ENCODE data around the gene PPM1E.
"Not testable (repeated sequence)": the region's sequence is repeated elsewhere in the genome, so short reads cannot be mapped to it uniquely, and the experiment has no call there.

The PPM1E gene

DNA sequence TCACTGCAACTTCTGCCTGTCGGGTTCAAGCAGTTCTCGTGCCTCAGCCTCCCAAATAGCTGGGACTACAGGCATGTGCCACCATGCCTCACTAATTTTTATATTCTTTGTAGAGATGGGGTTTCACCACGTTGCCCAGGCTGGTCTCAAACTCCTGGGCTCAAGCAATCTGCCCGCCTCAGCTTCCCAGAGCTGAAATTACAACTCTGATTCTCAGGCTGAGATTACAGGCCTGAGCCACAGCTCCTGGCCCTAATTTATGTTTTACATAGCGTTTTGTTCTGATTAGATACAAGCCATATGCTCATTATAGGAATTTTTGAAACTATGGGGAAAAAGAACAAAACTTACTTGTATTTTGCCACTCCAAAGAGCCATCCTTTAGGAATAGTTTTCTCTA lies 22.8 kb downstream of the PPM1E start:
- not testable (repeated sequence) for DNase-seq (ENCODE audit: low read depth in 1 of 2, low spot score in 1 of 2)

DNA sequence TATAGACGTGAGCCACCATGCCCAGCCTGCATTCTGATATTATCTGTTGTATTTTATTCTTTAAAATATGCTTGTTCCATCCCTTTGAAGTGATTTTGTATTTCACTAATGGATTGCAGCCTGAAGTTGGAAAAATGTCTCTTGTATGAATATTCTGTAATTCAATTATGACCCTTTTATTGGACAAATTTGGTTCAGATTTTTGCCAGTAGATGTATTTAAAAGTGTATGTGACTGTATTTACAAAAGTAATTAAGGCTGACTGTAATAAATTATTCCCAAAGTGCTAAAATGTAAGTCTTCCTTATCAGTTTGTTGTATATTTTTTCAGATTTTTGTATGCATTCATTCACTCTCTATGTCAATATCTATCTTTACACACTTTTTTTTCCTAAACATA lies 23.8 kb downstream of the PPM1E start:
- DNase-seq (ENCODE audit: low read depth in 1 of 2, low spot score in 1 of 2), result no peak

DNA sequence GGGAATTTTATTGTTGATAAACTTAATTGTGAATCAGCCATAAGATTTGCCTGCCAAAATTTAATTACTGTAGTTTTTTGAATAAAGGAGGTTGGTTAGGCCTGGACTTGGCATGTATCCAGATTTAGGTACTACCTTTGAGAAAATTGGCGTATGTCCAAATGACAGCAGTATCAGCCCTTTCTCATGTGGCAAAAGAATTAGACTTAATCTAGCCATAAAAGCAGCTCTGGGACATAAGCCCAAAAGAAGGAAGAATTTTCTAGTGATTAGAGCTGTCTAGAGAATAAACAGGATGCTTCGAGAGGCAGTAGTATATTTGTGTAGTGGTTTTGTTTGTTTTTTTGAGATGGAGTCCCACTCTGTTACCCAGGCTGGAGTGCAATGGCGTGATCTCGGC lies 27.7 kb downstream of the PPM1E start:
- no peak for DNase-seq (ENCODE audit: low read depth in 1 of 2, low spot score in 1 of 2)

DNA sequence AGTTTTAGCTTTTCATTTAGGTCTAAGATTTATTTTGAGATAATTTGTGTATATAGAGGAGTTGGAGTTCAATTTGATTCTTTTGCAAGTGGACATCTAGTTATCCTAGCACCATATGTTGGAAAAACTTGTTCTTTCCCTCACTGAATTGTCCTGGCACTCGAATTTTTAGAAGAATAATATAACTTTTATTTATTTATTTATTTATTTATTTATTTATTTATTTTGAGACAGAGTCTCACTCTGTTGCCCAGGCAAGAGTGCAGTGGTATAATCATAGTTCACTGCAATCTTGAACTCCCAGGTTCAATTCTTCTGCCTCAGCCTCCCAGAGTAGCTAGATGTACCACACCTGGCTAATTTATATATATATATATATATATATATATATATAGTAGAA lies 29.4 kb downstream of the PPM1E start:
- no peak for DNase-seq (ENCODE audit: low read depth in 1 of 2, low spot score in 1 of 2)

DNA sequence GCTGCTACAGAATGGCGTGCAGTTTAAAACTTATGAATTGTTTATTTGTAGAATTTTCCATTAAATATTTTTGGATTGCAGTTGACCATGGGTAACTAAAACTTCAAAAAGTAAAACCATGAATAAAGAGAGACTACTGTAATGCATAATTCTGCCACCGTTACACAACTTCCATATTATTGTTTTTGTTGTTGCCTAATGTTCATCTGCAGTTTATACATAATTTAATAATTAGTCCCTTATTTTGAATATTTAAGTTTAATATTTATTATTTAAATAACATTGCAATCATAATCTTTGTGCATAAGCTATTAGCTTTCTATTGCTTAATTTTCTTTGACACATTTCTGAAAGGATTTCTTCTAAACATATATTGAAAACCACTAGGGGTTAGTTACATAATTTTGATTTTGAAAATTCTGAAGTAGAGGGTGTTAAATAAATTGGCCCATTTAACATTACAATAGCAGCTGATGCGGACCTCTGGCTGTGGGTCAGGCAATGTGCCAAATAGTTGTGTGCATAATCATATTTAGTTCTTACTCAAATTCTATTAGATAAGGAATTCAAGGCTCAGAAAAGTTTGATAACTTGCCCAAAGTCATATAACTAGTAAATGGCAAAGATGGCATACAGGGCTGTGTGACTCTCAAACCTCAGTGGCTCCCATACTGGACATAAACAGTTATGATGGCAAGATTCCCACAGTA lies 31.1 kb downstream of the PPM1E start:
- DNase-seq (ENCODE audit: low read depth in 1 of 2, low spot score in 1 of 2), result no peak

- DNase-seq (ENCODE audit: low read depth in 1 of 2, low spot score in 1 of 2), result no peak
Measured at GRCh38 chr17:58788199-58788598, 32.5 kb downstream of the PPM1E start.

DNA sequence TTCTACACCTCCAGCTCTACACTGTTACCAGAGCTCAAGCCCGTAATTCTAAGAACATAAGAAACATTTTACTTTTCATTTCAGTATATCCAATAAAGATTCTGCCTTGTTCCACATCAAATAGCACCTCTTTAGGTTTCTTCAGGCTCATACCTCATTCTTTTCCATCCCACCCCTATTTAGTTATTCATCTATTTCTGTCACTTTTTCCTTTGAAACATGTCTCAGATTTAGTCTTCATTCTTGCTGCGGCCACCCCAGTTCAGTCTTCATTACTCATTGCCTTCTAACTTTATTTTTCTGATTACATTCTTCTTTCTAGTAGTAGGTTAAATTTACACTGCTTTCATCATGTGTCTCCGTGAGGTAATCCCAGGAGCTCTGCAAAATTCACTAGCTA lies 33.5 kb downstream of the PPM1E start:
- no peak for DNase-seq (ENCODE audit: low read depth in 1 of 2, low spot score in 1 of 2)

DNA sequence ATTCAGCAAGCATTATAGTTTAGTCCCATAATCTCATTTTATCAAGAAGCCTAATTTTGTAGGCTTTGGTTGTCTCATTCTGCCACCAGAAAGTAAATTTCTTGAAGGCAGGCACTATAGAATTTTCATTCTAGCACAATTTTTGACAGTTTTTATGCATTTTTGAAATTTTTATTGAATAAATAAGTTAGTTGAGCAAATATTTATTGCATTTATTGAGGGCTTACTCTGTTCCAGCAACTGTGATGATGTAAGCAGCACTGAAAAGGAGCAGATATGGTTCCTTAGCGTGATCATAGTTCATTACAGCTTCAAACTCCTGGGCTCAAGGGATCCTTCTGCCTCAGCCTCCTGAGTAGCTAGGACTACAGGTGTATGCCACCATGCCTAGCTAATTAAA lies 34.2 kb downstream of the PPM1E start:
- DNase-seq (ENCODE audit: low read depth in 1 of 2, low spot score in 1 of 2), result no peak

DNA sequence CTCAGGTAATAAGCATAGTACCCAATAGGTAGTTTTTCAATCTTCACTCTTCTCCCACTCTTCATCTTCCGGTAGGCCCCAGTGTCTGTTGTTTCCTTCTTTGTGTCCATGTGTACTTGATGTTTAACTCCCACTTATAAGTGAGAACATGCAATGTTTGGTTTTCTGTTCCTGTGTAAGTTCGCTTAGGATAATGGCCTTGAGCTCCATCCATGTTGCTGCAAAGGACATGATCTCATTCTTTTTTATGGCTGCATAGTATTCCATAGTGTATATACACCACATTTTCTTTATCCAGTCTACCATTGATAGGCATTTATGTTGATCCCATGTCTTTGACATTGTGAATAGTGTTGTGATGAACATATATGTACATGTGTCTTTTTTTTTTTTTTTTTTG lies 38.9 kb downstream of the PPM1E start:
- DNase-seq (ENCODE audit: low read depth in 1 of 2, low spot score in 1 of 2), result not testable (repeated sequence)

GRCh38 chr17:58802188-58802587 lies 46.5 kb downstream of the PPM1E start:
- no peak for DNase-seq (ENCODE audit: low read depth in 1 of 2, low spot score in 1 of 2)

GRCh38 chr17:58806046-58806445 lies 50.4 kb downstream of the PPM1E start:
- no peak for DNase-seq (ENCODE audit: low read depth in 1 of 2, low spot score in 1 of 2)

GRCh38 chr17:58808609-58809563 lies 53.2 kb downstream of the PPM1E start:
- DNase-seq (ENCODE audit: low read depth in 1 of 2, low spot score in 1 of 2), result no peak

DNA sequence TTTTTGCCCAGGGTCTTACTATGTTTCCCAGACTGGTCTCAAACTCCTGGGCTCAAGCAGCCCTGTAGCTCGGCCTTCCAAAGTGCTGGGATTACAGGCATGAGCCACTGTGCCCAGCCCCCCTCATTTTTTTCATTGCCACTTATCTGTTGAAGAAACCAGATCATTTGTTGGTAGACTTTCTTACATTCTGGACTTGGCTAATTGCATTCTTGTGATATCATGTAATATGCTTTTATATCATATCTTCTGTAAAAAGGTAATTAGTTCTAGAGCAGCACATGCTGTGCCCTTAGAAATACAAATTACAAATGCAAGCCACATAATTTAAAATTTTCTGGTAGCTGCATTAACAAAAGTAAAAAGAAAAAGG lies 53.9 kb downstream of the PPM1E start:
- no peak for DNase-seq (ENCODE audit: low read depth in 1 of 2, low spot score in 1 of 2)

GRCh38 chr17:58811290-58811689 lies 55.6 kb downstream of the PPM1E start:
- no peak for DNase-seq (ENCODE audit: low read depth in 1 of 2, low spot score in 1 of 2)

- DNase-seq (ENCODE audit: low read depth in 1 of 2, low spot score in 1 of 2), result no peak
Measured at GRCh38 chr17:58813712-58814111, 58.1 kb downstream of the PPM1E start.

DNA sequence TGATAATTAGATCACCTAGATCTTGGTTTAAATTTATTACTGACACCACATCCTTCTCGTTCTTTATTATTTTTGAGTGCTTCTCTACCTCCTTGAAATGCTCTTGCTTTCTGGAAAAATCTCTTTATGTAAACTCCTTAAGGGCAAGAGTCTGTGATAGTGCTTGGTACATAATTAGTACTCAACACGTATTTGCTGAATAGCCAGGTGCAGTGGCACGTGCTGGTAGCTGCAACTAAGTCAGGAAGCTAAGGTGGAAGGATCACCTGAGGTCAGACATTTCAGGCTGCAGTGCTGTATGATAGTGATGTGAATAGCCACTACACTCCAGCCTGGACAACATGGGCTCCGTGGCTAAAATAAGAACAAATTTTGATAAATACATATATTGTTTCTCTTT lies 63.0 kb downstream of the PPM1E start:
- no peak for DNase-seq (ENCODE audit: low read depth in 1 of 2, low spot score in 1 of 2)

GRCh38 chr17:58822148-58823050 lies 66.7 kb downstream of the PPM1E start:
- DNase-seq (ENCODE audit: low read depth in 1 of 2, low spot score in 1 of 2), result no peak

GRCh38 chr17:58823051-58823525 lies 67.4 kb downstream of the PPM1E start:
- no peak for DNase-seq (ENCODE audit: low read depth in 1 of 2, low spot score in 1 of 2)

DNA sequence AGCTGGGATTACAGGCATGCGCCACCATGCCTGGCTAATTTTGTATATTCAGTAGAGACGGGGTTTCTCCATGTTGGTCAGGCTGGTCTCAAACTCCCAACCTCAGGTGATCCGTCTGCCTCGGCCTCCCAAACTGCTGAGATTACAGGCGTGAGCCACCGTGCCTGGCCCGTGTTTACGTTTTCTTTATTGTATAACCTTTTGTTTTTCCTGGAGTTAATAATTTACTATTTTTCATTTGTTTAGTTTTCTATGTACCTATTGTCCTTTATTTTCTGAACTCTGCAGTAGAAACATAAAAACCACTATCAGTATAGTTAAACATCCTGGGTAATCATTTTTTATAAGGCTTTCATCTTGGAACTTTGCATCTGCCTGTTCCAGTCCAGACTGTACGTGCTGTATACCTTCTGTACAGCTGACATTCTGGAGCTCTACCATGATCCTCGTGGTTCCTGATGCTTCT lies 73.6 kb downstream of the PPM1E start:
- no peak for DNase-seq (ENCODE audit: low read depth in 1 of 2, low spot score in 1 of 2)

GRCh38 chr17:58831780-58832179 lies 76.1 kb downstream of the PPM1E start:
- no peak for DNase-seq (ENCODE audit: low read depth in 1 of 2, low spot score in 1 of 2)

DNA sequence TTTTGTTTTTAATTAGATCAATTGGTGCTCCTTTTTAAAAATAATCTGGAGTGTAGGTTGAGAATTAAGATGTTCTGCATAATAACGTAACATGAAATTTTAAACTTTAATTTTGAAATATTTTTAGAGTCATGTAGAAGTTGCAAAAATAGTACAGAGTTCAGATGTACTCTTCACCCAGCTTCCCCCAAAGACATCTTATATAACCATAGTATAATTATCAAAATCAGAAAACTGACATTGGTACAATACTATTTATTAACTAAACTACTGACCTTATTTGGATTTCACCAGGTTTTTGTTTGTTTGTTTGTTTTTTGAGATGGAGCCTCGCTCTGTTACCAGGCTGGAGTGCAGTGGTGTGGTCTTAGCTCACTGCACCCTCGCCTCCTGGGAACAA lies 76.9 kb downstream of the PPM1E start:
- DNase-seq (ENCODE audit: low read depth in 1 of 2, low spot score in 1 of 2), result no peak

All from stimulated activated CD4-positive, alpha-beta T cell treated with anti-CD3 and anti-CD28 coated beads, Interleukin-15, amount 100 ng/mL, for 1 hour (primary cell).